ENCODE data around the gene SNX30.
A peak's percentile ranks its signal among the peaks of the same experiment; 100 is the strongest.

The SNX30 gene

DNA sequence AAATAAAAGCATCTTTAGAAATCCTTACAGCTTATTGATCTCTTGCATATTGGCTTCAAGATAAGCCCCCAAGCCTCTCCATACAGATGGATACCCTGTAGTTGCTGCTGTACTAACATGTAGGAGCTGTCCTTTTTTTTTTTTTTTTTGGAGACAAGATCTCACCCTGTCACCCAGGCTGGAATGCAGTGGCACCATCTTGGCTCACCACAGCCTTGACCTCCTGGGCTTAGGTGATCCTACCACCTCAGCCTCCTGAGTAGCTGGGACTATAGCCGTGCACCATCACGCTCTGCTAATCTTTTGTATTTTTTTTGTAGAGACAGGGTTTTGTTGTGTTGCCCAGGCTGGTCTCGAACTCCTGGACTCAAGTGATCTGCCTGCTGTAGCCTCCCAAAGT is 35.4 kb downstream of the SNX30 start:
- DNase-seq, result no peak

GRCh38 chr9:112786829-112787520 is 36.4 kb downstream of the SNX30 start:
- no peak for DNase-seq

DNA sequence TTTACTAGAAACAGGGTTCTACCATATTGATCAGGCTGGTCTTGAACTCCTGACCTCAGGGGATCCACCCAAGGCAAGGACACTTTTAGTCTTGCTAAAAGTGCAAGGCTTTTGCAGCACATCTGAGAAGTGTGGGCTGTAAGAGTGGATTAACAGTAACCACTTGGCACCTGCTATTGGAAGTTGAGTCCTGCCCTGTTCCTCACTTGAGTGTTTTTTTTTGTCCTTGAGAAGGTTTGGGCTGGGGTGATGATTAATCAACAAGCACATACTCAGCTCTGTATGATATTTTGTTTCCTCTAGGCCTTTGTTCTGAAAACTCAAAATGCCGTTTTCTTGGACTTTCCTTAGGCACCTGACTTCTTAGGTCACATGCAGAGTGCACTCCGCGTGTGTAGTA is 37.4 kb downstream of the SNX30 start:
- DNase-seq, result no peak

- DNase-seq, result no peak
These were observed 38.9 kb downstream of the SNX30 start for GRCh38 chr9:112789473-112789872.

GRCh38 chr9:112789891-112790774 is 39.6 kb downstream of the SNX30 start:
- DNase-seq, result no peak

- no peak for DNase-seq
These were observed 42.1 kb downstream of the SNX30 start for GRCh38 chr9:112792670-112793069.

- no peak for DNase-seq
These were observed 42.8 kb downstream of the SNX30 start for GRCh38 chr9:112793213-112793810.

GRCh38 chr9:112794731-112795130 is 44.2 kb downstream of the SNX30 start:
- no peak for DNase-seq

DNA sequence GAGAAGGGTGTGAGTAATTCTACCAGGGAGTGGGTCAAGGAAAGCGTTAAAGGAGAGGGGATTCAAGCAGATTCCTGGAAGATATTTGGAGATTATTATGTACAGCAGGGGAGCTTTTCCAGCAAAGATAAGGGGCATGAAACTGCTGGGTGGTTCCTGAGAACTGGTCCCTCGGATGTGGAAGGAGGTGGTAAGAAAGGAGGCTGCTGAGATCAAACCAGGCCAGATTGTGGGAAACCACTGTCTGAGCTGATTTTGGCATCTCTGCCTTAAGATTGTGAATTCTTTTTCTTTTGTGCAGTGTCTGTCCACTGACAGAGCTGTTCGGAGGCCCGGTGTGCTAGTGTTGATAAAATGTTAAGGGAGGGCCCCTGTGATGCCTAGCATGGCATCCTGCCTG is 45.4 kb downstream of the SNX30 start:
- DNase-seq, result no peak

- DNase-seq, result no peak
These were observed 45.9 kb downstream of the SNX30 start for GRCh38 chr9:112796485-112796884.

DNA sequence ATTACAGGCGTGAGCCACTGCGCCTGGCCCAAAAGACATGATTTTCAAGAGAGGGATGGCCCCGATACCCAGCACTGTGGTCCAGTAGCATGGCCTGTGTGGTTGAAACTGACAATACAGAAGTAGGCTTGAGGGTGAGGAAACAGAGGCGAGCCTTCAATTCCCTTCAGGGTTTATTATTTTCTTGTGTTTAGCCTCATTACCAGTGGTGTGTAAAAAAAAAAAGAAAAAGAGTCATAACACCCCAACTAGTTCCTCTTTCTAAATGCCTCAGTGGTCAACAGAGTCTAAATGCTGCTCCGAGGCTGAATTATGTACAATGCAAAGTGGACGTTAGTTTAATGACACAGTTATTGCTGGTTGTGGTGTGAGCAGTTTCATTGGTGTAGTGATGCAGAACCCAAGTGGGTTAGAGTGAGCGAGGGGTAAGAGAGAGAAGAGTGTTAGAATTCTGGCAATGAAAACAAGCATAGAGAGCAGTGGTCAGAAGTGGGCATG is 58.8 kb downstream of the SNX30 start:
- DNase-seq, result no peak

- no peak for DNase-seq
These were observed 59.3 kb downstream of the SNX30 start for GRCh38 chr9:112809906-112810305.

GRCh38 chr9:112810696-112811490 is 60.3 kb downstream of the SNX30 start:
- DNase-seq, result no peak

DNA sequence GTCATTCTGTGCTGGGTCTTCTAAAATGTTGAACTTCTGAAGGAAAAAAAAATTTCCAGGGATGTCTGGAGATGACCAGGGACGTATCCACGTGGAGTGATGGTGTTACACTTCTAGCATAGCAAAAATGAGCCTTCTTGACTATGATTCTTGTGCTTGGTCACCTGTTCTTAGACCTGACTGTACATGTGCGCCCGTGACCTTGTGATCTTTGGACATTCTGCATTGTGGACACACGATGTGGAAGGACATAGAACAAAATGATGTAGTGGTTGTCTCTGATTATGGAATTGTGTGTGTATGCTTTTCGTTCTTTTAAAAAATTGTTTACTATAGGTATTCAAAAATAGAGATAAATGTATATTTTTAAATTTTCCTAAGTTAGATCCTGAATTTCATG is 61.0 kb downstream of the SNX30 start:
- DNase-seq, result no peak

DNA sequence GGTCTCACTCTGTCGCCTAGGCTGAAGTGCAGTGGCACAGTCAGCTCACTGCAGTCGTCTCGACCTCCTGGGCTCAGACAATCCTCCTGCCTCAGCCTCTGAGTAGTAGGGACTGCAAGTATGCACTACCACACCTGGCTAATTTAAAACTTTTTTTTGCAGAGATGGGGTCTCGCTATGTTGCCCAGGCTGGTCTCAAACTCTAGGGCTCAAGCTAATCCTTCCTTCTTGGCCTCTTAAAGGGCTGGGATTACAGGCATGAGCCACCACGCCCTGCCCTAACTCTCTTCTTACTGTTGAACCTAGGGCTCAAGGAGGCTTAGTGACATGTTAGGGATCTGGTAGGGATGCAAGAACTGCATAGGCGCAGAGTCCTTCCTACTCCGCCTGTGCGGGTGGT is 65.3 kb downstream of the SNX30 start:
- no peak for DNase-seq

GRCh38 chr9:112817860-112818203 is 67.3 kb downstream of the SNX30 start:
- no peak for DNase-seq

GRCh38 chr9:112819635-112820496 is 69.3 kb downstream of the SNX30 start:
- peak; percentile 66 for DNase-seq

GRCh38 chr9:112820881-112821280 is 70.3 kb downstream of the SNX30 start:
- no peak for DNase-seq

GRCh38 chr9:112822618-112823017 is 72.1 kb downstream of the SNX30 start:
- DNase-seq, result no peak

GRCh38 chr9:112823257-112823656 is 72.7 kb downstream of the SNX30 start:
- no peak for DNase-seq

DNA sequence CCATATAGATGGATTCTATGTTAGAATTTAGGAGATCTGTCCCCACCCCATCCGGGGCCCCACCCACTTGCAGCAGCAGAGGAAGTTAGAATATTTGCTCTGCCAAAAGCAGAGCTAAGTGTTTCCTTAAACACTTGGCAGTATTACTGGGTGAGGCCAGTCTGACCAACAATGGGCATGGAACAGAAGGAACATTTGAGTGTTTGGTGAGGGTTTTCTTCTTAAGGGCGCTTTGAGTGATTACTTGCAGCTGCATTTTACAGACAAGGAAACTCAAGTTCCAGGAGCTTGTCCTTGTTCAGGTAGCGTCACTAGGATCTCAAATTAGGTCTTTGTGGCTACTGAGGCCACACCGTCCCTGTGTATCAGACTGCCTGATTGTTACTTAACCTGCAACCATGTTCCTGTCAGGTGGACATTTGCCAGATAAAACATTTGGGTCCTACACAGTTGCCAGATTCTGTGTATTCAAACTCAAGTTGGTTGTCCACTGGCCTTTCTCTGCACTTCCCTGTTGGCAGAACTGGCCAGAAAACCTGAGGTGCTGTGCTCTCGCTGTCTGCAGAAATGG is 80.8 kb downstream of the SNX30 start:
- DNase-seq, result no peak

- no peak for DNase-seq
These were observed 81.4 kb downstream of the SNX30 start for GRCh38 chr9:112831969-112832368.
